Type B pancreatic cell (in vitro differentiated cells): ENCODE data around the gene PPM1F. TPM values are rescaled to one million over a fixed set of nuclear protein-coding genes. Genes with fewer than 3 reads are reported as not detected.
A peak's percentile ranks its signal among the peaks of the same experiment; 100 is the strongest.
"Not testable (repeated sequence)": the region's sequence is repeated elsewhere in the genome, so short reads cannot be mapped to it uniquely, and the experiment has no call there.

Source experiments
- DNase-seq: peaks from one replicate; pipeline ENCODE4 v3.0.0; 2021; ENCODE audit warnings: mixed read lengths; ENCODE audit not compliant: unreplicated experiment; ENCODE audit errors: extremely low spot score
- H3K27ac Mint-ChIP-seq: 2 replicates; pipeline ENCODE4 v1.8.0; 2021; ENCODE audit warnings: mild to moderate bottlenecking, mixed read lengths
- H3K27me3 Mint-ChIP-seq: 2 replicates; pipeline ENCODE4 v1.8.0; 2021; ENCODE audit warnings: mixed read lengths
- H3K36me3 Mint-ChIP-seq: 2 replicates; pipeline ENCODE4 v1.8.0; 2021; ENCODE audit warnings: mixed read lengths
- H3K4me1 Mint-ChIP-seq: one replicate; pipeline ENCODE4 v1.8.0; 2021; ENCODE audit warnings: mixed read lengths; ENCODE audit not compliant: unreplicated experiment
- H3K4me3 Mint-ChIP-seq: 2 replicates; pipeline ENCODE4 v1.8.0; 2021; ENCODE audit warnings: mild to moderate bottlenecking, mixed read lengths
- H3K9me3 Mint-ChIP-seq: 2 replicates; pipeline ENCODE4 v1.8.0; 2021; ENCODE audit warnings: mixed read lengths
- CTCF ChIP-seq: fragments of 200-600 bp; sonication (generic); conservative IDR thresholded peaks from 2 replicates; pipeline ENCODE4 v1.5.0; 2021; ENCODE audit warnings: antibody characterized with exemption, mild to moderate bottlenecking
- total RNA-seq: library from RNA; stranded (reverse); gene quantifications from 2 replicates; pipeline ENCODE4 v1.2.1, GENCODE V29; 2021; ENCODE audit warnings: low replicate concordance

The PPM1F gene
- total RNA-seq, 1 donor from 2014 or later, result 25.1 TPM

GRCh38 chr22:21944871-21945270 is 7.8 kb downstream of the PPM1F start:
- Mint-ChIP-seq H3K9me3 (no peaks in the 10 kb centered on the region), H3K36me3 (peaks cover 4% of the 10 kb centered on the region), H3K27ac (no peak overlapping the region), H3K4me1 (peaks cover 25% of the 10 kb centered on the region), H3K27me3 (no peaks in the 10 kb centered on the region), H3K4me3 (no peak overlapping the region)
- TF ChIP-seq CTCF, result no peak
- no peak for DNase-seq

GRCh38 chr22:21943571-21944448 is 8.8 kb downstream of the PPM1F start:
- no peak for TF ChIP-seq CTCF
- H3K4me1 Mint-ChIP-seq, result peaks cover 32% of the 10 kb centered on the region
- no peak overlapping the region for H3K4me3 Mint-ChIP-seq
- peaks cover 4% of the 10 kb centered on the region for H3K36me3 Mint-ChIP-seq
- H3K9me3 Mint-ChIP-seq, result no peaks in the 10 kb centered on the region
- no peaks in the 10 kb centered on the region for H3K27me3 Mint-ChIP-seq
- no peak for DNase-seq
- no peak overlapping the region for H3K27ac Mint-ChIP-seq

GRCh38 chr22:21942407-21943343 is 10.0 kb downstream of the PPM1F start:
- peaks cover 35% of the 10 kb centered on the region for H3K4me1 Mint-ChIP-seq
- no peak overlapping the region for H3K27ac Mint-ChIP-seq
- TF ChIP-seq CTCF, result no peak
- H3K4me3 Mint-ChIP-seq, result no peak overlapping the region
- DNase-seq, result no peak
- no peaks in the 10 kb centered on the region for H3K27me3 Mint-ChIP-seq
- peaks cover 6% of the 10 kb centered on the region for H3K36me3 Mint-ChIP-seq
- H3K9me3 Mint-ChIP-seq, result no peaks in the 10 kb centered on the region

GRCh38 chr22:21941921-21942320 is 10.7 kb downstream of the PPM1F start:
- Mint-ChIP-seq H3K4me3 (no peak overlapping the region), H3K27me3 (no peaks in the 10 kb centered on the region), H3K27ac (no peak overlapping the region), H3K9me3 (no peaks in the 10 kb centered on the region), H3K36me3 (peaks cover 8% of the 10 kb centered on the region), H3K4me1 (peaks cover 34% of the 10 kb centered on the region)
- no peak for DNase-seq
- no peak for TF ChIP-seq CTCF

GRCh38 chr22:21940521-21940920 is 12.1 kb downstream of the PPM1F start:
- peaks cover 35% of the 10 kb centered on the region for H3K4me1 Mint-ChIP-seq
- H3K27me3 Mint-ChIP-seq, result no peaks in the 10 kb centered on the region

GRCh38 chr22:21939935-21940334 is 12.7 kb downstream of the PPM1F start:
- H3K36me3 Mint-ChIP-seq, H3K27me3 Mint-ChIP-seq, DNase-seq, H3K4me3 Mint-ChIP-seq, H3K9me3 Mint-ChIP-seq: not testable (repeated sequence)
- H3K27ac Mint-ChIP-seq, result peak overlapping the region; percentile 48
- H3K4me1 Mint-ChIP-seq, result peaks cover 35% of the 10 kb centered on the region

More at GRCh38 chr22:21940521-21940920, 12.1 kb downstream of the PPM1F start:
- DNase-seq, result no peak
- Mint-ChIP-seq H3K4me3 (no peak overlapping the region), H3K27ac (peak overlapping the region; percentile 48), H3K36me3 (peaks cover 8% of the 10 kb centered on the region), H3K9me3 (no peaks in the 10 kb centered on the region)
- TF ChIP-seq CTCF, result no peak
